CD4-positive, alpha-beta T cell (primary cell): Measurements from ENCODE around the gene NAV2. TPM values are rescaled to one million over a fixed set of nuclear protein-coding genes. Genes with fewer than 3 reads are reported as not detected.

Experiments used
- ATAC-seq: fragments of 200-7000 bp; cut with Tn5 transposase; one replicate; pipeline ENCODE4 v1.10.0; 2022; ENCODE audit warnings: mild to moderate bottlenecking; ENCODE audit not compliant: poor library complexity
- CTCF ChIA-PET: fragments of 350-600 bp; sonication (Branson Sonifier 250); formaldehyde crosslinking; loops from one replicate; lab custom pipeline; 2021; ENCODE audit warnings: antibody characterized with exemption, inconsistent platforms; lab: Charles Lee
- POLR2A ChIA-PET: fragments of 350-600 bp; sonication (Branson Sonifier 250); formaldehyde crosslinking; loops from one replicate; lab custom pipeline; 2021; ENCODE audit warnings: antibody characterized with exemption, inconsistent platforms; lab: Charles Lee
- DNase-seq, 14 experiments: peaks; one replicate each; pipeline ENCODE4 v3.0.0-alpha.2; 2013 to 2020; ENCODE audit warnings: mixed read lengths in 2 of 14
- H3K27ac ChIP-seq, 2 donors: one replicate each; pipeline versions ENCODE4 v1.5.1 to v1.7.0; 2013; ENCODE audit warnings: low read length in 2 of 2, low read depth in 1 of 2, mild to moderate bottlenecking in 1 of 2
- H3K27me3 ChIP-seq, 2 experiments: 1 replicate in 1 of 2; 2 replicates in 1 of 2; pipeline versions ENCODE4 v1.6.1 to v1.7.0; 2013; ENCODE audit warnings: low read length in 2 of 2, control low read depth in 1 of 2, mild to moderate bottlenecking in 1 of 2, moderate library complexity in 1 of 2; ENCODE audit not compliant: insufficient read depth in 2 of 2, control insufficient read depth in 1 of 2
- H3K36me3 ChIP-seq: one replicate; pipeline ENCODE4 v1.6.1; 2013; ENCODE audit warnings: low read length, control low read depth; ENCODE audit not compliant: insufficient read depth
- H3K4me1 ChIP-seq: one replicate; pipeline ENCODE4 v1.6.1; 2013; ENCODE audit warnings: low read length, control low read depth; ENCODE audit not compliant: insufficient read depth
- H3K4me3 ChIP-seq: one replicate; pipeline ENCODE4 v1.5.1; 2013; ENCODE audit warnings: mild to moderate bottlenecking, low read length, moderate library complexity
- H3K9me3 ChIP-seq, 2 experiments: 1 replicate in 1 of 2; 2 replicates in 1 of 2; pipeline versions ENCODE4 v1.6.1 to v1.7.0; 2013; ENCODE audit warnings: low read length in 2 of 2, mild to moderate bottlenecking in 2 of 2, control low read depth in 1 of 2, moderate library complexity in 1 of 2; ENCODE audit not compliant: control insufficient read depth in 1 of 2, insufficient read depth in 1 of 2
- H3K27ac Mint-ChIP-seq: one replicate; pipeline ENCODE4 v1.8.0; 2020; ENCODE audit warnings: mixed read lengths
- H3K27me3 Mint-ChIP-seq: one replicate; pipeline ENCODE4 v1.8.0; 2021; ENCODE audit warnings: mixed read lengths
- H3K36me3 Mint-ChIP-seq: one replicate; pipeline ENCODE4 v1.8.0; 2021; ENCODE audit warnings: low read depth, mixed read lengths
- H3K4me1 Mint-ChIP-seq: one replicate; pipeline ENCODE4 v1.8.0; 2021; ENCODE audit warnings: low read depth, mixed read lengths
- H3K4me3 Mint-ChIP-seq: one replicate; pipeline ENCODE4 v1.8.0; 2020; ENCODE audit warnings: mild to moderate bottlenecking, mixed read lengths
- H3K9me3 Mint-ChIP-seq: one replicate; pipeline ENCODE4 v1.8.0; 2020; ENCODE audit warnings: mixed read lengths
- intact Hi-C, 2 experiments: fragments of 100-400 bp; cut with DNase I in 1 of 2; cut with micrococcal nuclease in 1 of 2; formaldehyde crosslinking; loops; one replicate each; pipeline versions ENCODE4 v1.15.1 to v1.9.0; 2023 to 2025; cut with DNase I, micrococcal nuclease
- total RNA-seq, 174 experiments: library from RNA in 2 of 174; stranded (reverse) in 2 of 174; gene quantifications; one replicate each; pipeline ENCODE4 v1.2.3 and lab custom pipeline; 2021 to 2026
- TF ChIP-seq, protein P1 (sequence below): fragments of 200-600 bp; IDR thresholded peaks from one replicate; pipeline ENCODE4 v1.8.0; 2022; ENCODE audit warnings: antibody characterized with exemption, mild to moderate bottlenecking

The NAV2 gene
- total RNA-seq, 2 experiments from 2014 or later: 0.55 to 0.64 TPM

DNA sequence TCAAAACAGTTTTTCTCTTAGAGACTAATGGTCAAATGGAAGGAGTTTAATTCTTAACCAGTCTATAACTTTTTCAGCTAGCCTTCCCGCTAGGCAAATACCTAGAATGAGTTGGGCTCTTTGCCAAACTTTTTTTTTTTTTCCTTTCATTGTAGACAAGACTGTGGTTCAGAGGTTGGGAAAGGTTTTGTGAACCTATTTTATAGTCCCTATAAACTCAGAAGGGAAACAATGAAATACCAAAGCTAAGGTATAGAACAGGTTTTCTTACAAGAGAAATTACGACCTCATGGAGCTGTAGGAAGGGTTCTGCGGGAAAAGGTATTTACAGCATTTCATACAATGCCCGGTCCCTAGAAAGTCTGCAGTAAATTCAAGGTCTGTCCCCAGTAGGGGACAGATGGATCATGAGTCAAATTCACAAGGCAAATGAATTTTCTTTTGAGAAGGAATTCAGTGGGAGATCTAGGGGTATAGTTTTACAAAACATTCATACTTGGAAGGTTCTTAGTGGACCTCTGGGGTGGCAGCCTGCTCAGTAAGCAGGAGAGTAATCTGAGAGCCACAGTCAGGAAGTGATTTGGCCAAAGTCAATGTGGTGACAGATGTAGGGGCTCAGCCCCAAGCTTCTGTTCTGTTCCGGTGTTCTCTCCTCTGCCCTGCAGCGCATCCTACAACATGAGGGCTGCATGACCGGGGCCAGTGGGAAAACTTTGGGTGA lies 300.9 kb downstream of the NAV2 start:
- Histone ChIP-seq H3K9me3 (no peaks in the 10 kb centered on the region), H3K27me3 (peaks cover 0 to 3% of the 10 kb centered on the region in 2 experiments), H3K36me3 (no peaks in the 10 kb centered on the region), H3K4me3 (no peak overlapping the region), H3K4me1 (no peaks in the 10 kb centered on the region), H3K27ac (no peak overlapping the region)
- DNase-seq (no peak), ATAC-seq (no peak)
- no peaks in the 10 kb centered on the region for H3K36me3 Mint-ChIP-seq
- H3K4me3 Mint-ChIP-seq: no peak overlapping the region
- ChIA-PET CTCF (no interaction called here), POLR2A (no interaction called here)
- no peaks in the 10 kb centered on the region for H3K9me3 Mint-ChIP-seq
- H3K27ac Mint-ChIP-seq: no peak overlapping the region
- peaks cover 26% of the 10 kb centered on the region for H3K27me3 Mint-ChIP-seq
- TF ChIP-seq, protein P1, sequence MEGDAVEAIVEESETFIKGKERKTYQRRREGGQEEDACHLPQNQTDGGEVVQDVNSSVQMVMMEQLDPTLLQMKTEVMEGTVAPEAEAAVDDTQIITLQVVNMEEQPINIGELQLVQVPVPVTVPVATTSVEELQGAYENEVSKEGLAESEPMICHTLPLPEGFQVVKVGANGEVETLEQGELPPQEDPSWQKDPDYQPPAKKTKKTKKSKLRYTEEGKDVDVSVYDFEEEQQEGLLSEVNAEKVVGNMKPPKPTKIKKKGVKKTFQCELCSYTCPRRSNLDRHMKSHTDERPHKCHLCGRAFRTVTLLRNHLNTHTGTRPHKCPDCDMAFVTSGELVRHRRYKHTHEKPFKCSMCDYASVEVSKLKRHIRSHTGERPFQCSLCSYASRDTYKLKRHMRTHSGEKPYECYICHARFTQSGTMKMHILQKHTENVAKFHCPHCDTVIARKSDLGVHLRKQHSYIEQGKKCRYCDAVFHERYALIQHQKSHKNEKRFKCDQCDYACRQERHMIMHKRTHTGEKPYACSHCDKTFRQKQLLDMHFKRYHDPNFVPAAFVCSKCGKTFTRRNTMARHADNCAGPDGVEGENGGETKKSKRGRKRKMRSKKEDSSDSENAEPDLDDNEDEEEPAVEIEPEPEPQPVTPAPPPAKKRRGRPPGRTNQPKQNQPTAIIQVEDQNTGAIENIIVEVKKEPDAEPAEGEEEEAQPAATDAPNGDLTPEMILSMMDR: no peak
- H3K4me1 Mint-ChIP-seq: no peaks in the 10 kb centered on the region
- intact Hi-C loops: no loop called here

DNA sequence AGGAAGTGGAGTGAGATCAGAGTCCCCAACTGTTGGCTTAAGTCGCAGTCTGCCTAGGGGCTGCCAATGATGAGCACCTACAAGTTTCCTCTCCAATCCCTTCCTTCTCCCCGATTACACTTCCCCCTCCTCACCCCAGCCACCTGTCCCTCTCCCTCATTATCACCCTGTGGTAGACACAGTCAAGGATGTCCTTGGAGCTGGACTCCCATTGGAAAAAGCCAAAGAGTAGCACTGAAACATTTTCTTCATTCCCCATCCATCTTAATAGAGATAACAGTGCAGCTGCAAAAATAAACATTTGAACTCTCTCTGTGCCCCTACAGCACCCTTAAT lies 301.4 kb downstream of the NAV2 start:
- no peaks in the 10 kb centered on the region for H3K4me1 ChIP-seq
- ChIA-PET POLR2A (no interaction called here), CTCF (no interaction called here)
- DNase-seq (no peak), ATAC-seq (no peak)
- no peak overlapping the region for H3K27ac Mint-ChIP-seq
- peaks cover 0 to 3% of the 10 kb centered on the region in 2 experiments for H3K27me3 ChIP-seq
- H3K27ac ChIP-seq: no peak overlapping the region
- no peak overlapping the region for H3K4me3 ChIP-seq
- no peaks in the 10 kb centered on the region for H3K9me3 Mint-ChIP-seq
- H3K4me1 Mint-ChIP-seq: no peaks in the 10 kb centered on the region
- no peaks in the 10 kb centered on the region for H3K36me3 Mint-ChIP-seq
- TF ChIP-seq, protein P1: no peak
- peaks cover 26% of the 10 kb centered on the region for H3K27me3 Mint-ChIP-seq
- no peaks in the 10 kb centered on the region for H3K9me3 ChIP-seq
- H3K36me3 ChIP-seq: no peaks in the 10 kb centered on the region
- intact Hi-C loops: no loop called here
- H3K4me3 Mint-ChIP-seq: no peak overlapping the region

DNA sequence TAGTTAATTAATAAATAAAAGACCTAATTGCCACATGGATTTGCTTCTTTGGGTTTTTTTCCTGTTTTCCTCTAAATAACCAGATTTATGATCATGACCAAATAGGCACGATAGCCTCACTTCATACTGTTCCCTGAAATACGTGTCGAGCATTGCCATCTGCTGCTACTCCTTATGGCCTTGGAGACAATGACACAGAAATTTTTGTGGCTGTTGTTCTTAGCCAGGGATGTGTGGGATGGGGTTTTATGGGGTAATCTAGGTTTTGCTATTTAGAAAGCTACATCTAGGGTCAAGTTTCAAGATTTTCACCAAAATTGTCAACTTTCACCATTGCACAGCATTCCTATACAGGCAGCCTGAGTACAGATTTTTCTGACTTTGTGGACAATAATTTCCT lies 302.5 kb downstream of the NAV2 start:
- no peak for DNase-seq
- H3K9me3 Mint-ChIP-seq: no peaks in the 10 kb centered on the region
- no peak overlapping the region for H3K4me3 Mint-ChIP-seq
- H3K36me3 ChIP-seq: no peaks in the 10 kb centered on the region
- no peaks in the 10 kb centered on the region for H3K4me1 Mint-ChIP-seq
- H3K36me3 Mint-ChIP-seq: no peaks in the 10 kb centered on the region
- POLR2A ChIA-PET: no interaction called here
- peaks cover 26% of the 10 kb centered on the region for H3K27me3 Mint-ChIP-seq
- no peaks in the 10 kb centered on the region for H3K4me1 ChIP-seq
- H3K4me3 ChIP-seq: no peak overlapping the region
- H3K27ac Mint-ChIP-seq: no peak overlapping the region
- ATAC-seq: no peak
- no peaks in the 10 kb centered on the region for H3K9me3 ChIP-seq
- CTCF ChIA-PET: no interaction called here
- H3K27ac ChIP-seq: no peak overlapping the region
- intact Hi-C loops: no loop called here
- peaks cover 0 to 3% of the 10 kb centered on the region in 2 experiments for H3K27me3 ChIP-seq
- TF ChIP-seq, protein P1: no peak
